Panc1 (cell line): ENCODE results near the gene RABGAP1L. TPM values are rescaled to one million over a fixed set of nuclear protein-coding genes. Genes with fewer than 3 reads are reported as not detected.

ENCODE experiments used
- ATAC-seq: fragments of 200-7000 bp; cut with Tn5 transposase; 2 replicates; pipeline ENCODE4 v1.9.1; 2020; ENCODE audit warnings: mild to moderate bottlenecking, moderate library complexity
- BruUV-seq: library from RNA; stranded (reverse); fragments of 400-500 nt; replicated peaks from 2 replicates; lab custom pipeline; 2021; lab: Mats Ljungman, UMichigan
- CTCF ChIA-PET: fragments of 300-600 bp; sonication (Branson Sonifier 250); formaldehyde crosslinking; loops from one replicate; lab custom pipeline; 2022; ENCODE audit warnings: antibody characterized with exemption; lab: Charles Lee
- POLR2A ChIA-PET: fragments of 300-600 bp; sonication (Branson Sonifier 250); formaldehyde crosslinking; loops from one replicate; lab custom pipeline; 2022; ENCODE audit warnings: antibody characterized with exemption; lab: Charles Lee
- DNase-seq: peaks from one replicate; pipeline ENCODE4 v3.0.0-alpha.2; 2010; ENCODE audit warnings: low read depth, low spot score
- H3K27ac ChIP-seq: 2 replicates; pipeline ENCODE4 v1.5.1; 2011; ENCODE audit warnings: mild to moderate bottlenecking, low read length, inconsistent platforms
- H3K27me3 ChIP-seq: fragments of 200-500 bp; sonication (Bioruptor generic); 2 replicates; pipeline ENCODE4 v1.6.0; 2014; ENCODE audit warnings: low read length, inconsistent platforms; ENCODE audit not compliant: control insufficient read depth, insufficient read depth
- H3K36me3 ChIP-seq: fragments of 200-500 bp; sonication (Bioruptor generic); 2 replicates; pipeline ENCODE4 v1.5.1; 2014; ENCODE audit warnings: inconsistent platforms, mild to moderate bottlenecking, low read length, moderate library complexity; ENCODE audit not compliant: control insufficient read depth, insufficient read depth
- H3K4me1 ChIP-seq: 2 replicates; pipeline ENCODE4 v1.5.1; 2011; ENCODE audit warnings: inconsistent platforms, mild to moderate bottlenecking, low read length, moderate library complexity; ENCODE audit not compliant: control insufficient read depth, insufficient read depth
- H3K4me3 ChIP-seq, 2 experiments: 2 replicates each; pipeline ENCODE4 v1.5.1; 2011 to 2012; ENCODE audit warnings: low read depth in 2 of 2, low read length in 2 of 2, mild to moderate bottlenecking in 2 of 2, inconsistent platforms in 1 of 2, moderate library complexity in 1 of 2
- H3K9me3 ChIP-seq: fragments of 200-500 bp; sonication (Bioruptor generic); 2 replicates; pipeline ENCODE4 v1.5.1; 2014; ENCODE audit warnings: low read depth, mild to moderate bottlenecking, inconsistent platforms, low read length, moderate library complexity; ENCODE audit not compliant: control insufficient read depth, insufficient read depth
- POLR2AphosphoS5 ChIP-seq: IDR thresholded peaks from 2 replicates; pipeline ENCODE4 v1.6.1; 2012; ENCODE audit warnings: mild to moderate bottlenecking, low read depth, low read length, moderate library complexity
- SIN3A ChIP-seq: IDR thresholded peaks from 2 replicates; pipeline ENCODE4 v1.6.1; 2012; ENCODE audit warnings: low read depth, mild to moderate bottlenecking, low read length, moderate library complexity, borderline replicate concordance; ENCODE audit not compliant: insufficient read depth
- TCF7L2 ChIP-seq: IDR thresholded peaks from 2 replicates; pipeline ENCODE4 v1.6.1; 2011; ENCODE audit warnings: mild to moderate bottlenecking, low read depth, low read length, inconsistent platforms
- in situ Hi-C: cut with HindIII; loops from 2 replicates; pipeline ENCODE4 v1.10.0; 2016; ENCODE audit warnings: low sequenced_read_pairs, low pct_unique_long_range_greater_than_20kb
- intact Hi-C: fragments of 100-400 bp; cut with micrococcal nuclease; formaldehyde crosslinking; loops from one replicate; pipeline ENCODE4 v1.10.0; 2022; ENCODE audit not compliant: unreplicated experiment
- total RNA-seq: library from RNA; stranded (reverse); gene quantifications from one replicate; pipeline ENCODE4 v1.2.1, GENCODE V29; 2021; ENCODE audit not compliant: unreplicated experiment
- TF ChIP-seq, protein P1 (sequence below): fragments of 450-650 bp; IDR thresholded peaks from 2 replicates; pipeline ENCODE4 v1.5.1; 2017; ENCODE audit warnings: mild to moderate bottlenecking
- TF ChIP-seq, protein P2 (sequence below), 2 experiments: IDR thresholded peaks; 2 replicates each; pipeline ENCODE4 v1.6.1; 2011 to 2012; ENCODE audit warnings: low read depth in 2 of 2, control low read depth in 1 of 2, low read length in 1 of 2, mild to moderate bottlenecking in 1 of 2, moderate library complexity in 1 of 2; ENCODE audit not compliant: insufficient read depth in 1 of 2

RABGAP1L gene
- total RNA-seq, 1 experiment from 2014 or later: 37.0 TPM

DNA sequence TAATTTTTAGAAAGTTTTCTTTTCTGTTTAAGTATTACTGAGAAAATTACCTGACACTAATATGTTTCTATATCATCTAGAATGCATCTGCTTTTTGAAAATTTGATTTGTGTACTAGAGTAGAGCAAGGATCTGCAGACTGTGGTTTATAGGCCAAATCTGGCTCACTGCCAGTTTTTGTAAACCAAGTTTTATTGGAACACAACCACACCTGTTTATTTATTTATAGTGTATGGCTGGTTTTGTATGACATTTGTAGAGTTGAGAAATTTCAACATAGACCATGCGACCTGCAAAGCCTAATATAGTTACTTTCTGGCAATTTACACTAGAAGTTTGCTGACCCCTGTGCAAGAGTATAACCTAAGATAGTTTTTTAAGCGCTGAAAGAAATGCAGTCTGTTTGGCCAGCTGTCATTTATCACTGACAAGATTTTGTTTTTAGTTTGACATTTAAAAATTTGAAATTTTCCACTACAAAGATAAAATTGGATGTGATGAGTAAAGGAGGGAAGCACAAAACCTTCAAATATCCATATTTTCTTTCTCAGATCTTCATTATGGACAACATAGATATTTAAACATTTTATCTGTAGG is 804.3 kb downstream of the RABGAP1L start:
- no peaks in the 10 kb centered on the region for H3K4me1 ChIP-seq
- CTCF ChIA-PET: no interaction called here

DNA sequence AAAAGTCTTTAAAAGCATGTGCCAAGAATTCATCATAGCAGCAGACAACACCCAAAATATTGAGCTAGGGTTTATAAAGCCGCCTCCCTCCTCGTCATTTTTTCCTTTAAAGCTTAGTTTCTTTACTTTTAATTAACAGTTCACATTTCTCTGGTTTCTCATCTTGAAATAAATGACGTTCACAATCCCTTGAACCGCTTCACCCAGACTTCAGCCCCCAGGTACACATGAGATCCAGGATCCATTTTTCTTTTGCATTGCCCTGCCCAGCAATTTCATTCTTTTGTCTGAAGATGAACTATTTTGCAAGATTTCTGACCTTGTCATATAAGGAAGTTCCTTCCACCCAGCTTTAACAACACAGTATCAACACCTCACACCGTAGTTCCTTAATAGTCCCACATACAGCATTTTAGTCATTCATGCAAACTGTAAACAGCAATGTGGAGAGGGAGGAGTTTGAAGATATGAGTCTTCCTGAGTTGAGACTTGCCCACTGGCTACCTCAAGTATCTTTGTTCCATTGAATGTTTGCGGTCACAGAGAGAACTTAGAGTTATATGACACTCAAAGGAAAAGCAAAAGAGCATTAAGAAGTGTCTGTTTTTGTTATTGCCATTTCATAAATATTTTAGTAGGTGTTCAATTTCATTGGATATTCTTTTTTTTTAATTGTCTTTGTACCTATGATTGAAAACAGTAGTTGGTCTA is 805.1 kb downstream of the RABGAP1L start:
- TSS peak; percentile 6 for BruUV-seq
- H3K27ac ChIP-seq: no peak overlapping the region
- no peaks in the 10 kb centered on the region for H3K4me1 ChIP-seq
- intact Hi-C loops (no loop called here), in situ Hi-C loops (no loop called here)
- DNase-seq: no peak
- TF ChIP-seq, protein P1, sequence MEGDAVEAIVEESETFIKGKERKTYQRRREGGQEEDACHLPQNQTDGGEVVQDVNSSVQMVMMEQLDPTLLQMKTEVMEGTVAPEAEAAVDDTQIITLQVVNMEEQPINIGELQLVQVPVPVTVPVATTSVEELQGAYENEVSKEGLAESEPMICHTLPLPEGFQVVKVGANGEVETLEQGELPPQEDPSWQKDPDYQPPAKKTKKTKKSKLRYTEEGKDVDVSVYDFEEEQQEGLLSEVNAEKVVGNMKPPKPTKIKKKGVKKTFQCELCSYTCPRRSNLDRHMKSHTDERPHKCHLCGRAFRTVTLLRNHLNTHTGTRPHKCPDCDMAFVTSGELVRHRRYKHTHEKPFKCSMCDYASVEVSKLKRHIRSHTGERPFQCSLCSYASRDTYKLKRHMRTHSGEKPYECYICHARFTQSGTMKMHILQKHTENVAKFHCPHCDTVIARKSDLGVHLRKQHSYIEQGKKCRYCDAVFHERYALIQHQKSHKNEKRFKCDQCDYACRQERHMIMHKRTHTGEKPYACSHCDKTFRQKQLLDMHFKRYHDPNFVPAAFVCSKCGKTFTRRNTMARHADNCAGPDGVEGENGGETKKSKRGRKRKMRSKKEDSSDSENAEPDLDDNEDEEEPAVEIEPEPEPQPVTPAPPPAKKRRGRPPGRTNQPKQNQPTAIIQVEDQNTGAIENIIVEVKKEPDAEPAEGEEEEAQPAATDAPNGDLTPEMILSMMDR: no peak
- TF ChIP-seq TCF7L2 (no peak), POLR2AphosphoS5 (no peak), SIN3A (no peak)
- TF ChIP-seq, protein P2, sequence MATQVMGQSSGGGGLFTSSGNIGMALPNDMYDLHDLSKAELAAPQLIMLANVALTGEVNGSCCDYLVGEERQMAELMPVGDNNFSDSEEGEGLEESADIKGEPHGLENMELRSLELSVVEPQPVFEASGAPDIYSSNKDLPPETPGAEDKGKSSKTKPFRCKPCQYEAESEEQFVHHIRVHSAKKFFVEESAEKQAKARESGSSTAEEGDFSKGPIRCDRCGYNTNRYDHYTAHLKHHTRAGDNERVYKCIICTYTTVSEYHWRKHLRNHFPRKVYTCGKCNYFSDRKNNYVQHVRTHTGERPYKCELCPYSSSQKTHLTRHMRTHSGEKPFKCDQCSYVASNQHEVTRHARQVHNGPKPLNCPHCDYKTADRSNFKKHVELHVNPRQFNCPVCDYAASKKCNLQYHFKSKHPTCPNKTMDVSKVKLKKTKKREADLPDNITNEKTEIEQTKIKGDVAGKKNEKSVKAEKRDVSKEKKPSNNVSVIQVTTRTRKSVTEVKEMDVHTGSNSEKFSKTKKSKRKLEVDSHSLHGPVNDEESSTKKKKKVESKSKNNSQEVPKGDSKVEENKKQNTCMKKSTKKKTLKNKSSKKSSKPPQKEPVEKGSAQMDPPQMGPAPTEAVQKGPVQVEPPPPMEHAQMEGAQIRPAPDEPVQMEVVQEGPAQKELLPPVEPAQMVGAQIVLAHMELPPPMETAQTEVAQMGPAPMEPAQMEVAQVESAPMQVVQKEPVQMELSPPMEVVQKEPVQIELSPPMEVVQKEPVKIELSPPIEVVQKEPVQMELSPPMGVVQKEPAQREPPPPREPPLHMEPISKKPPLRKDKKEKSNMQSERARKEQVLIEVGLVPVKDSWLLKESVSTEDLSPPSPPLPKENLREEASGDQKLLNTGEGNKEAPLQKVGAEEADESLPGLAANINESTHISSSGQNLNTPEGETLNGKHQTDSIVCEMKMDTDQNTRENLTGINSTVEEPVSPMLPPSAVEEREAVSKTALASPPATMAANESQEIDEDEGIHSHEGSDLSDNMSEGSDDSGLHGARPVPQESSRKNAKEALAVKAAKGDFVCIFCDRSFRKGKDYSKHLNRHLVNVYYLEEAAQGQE (IDR thresholded peaks at IDR 0.05; ENCODE audit: insufficient read depth in 1 of 2, low read depth in 2 of 2, low read length in 1 of 2): no peak
- POLR2A ChIA-PET: no interaction called here
- H3K27me3 ChIP-seq: no peaks in the 10 kb centered on the region
- no peaks in the 10 kb centered on the region for H3K9me3 ChIP-seq
- no peak overlapping the region for H3K4me3 ChIP-seq
- CTCF ChIA-PET: no interaction called here
- H3K36me3 ChIP-seq: no peaks in the 10 kb centered on the region
- ATAC-seq: no peak

More for the DNA sequence above, 804.3 kb downstream of the RABGAP1L start:
- TF ChIP-seq, protein P1: no peak
- TF ChIP-seq POLR2AphosphoS5 (no peak), TCF7L2 (no peak), SIN3A (no peak)
- TF ChIP-seq, protein P2 (IDR thresholded peaks at IDR 0.05; ENCODE audit: insufficient read depth in 1 of 2, low read depth in 2 of 2, low read length in 1 of 2): no peak
- Histone ChIP-seq H3K36me3 (no peaks in the 10 kb centered on the region), H3K27me3 (no peaks in the 10 kb centered on the region), H3K4me3 (no peak overlapping the region), H3K27ac (no peak overlapping the region), H3K9me3 (no peaks in the 10 kb centered on the region)
- POLR2A ChIA-PET: no interaction called here
- DNase-seq (no peak), ATAC-seq (no peak)
- intact Hi-C loops (no loop called here), in situ Hi-C loops (no loop called here)
- BruUV-seq: no TSS peak
